Neural progenitor cell (in vitro differentiated cells): ENCODE results near the gene TGM2.

Source experiments
- CTCF ChIP-seq: fragments of 200-600 bp; sonication (generic); IDR thresholded peaks from 2 replicates; pipeline ENCODE4 v1.5.1; 2017; ENCODE audit warnings: antibody characterized with exemption, mild to moderate bottlenecking
- EZH2 ChIP-seq: fragments of 200-600 bp; sonication (generic); IDR thresholded peaks from 2 replicates; pipeline ENCODE4 v1.6.1; 2017; ENCODE audit warnings: antibody characterized with exemption, mild to moderate bottlenecking, moderate library complexity
- EZH2phosphoT487 ChIP-seq: fragments of 200-600 bp; sonication (generic); IDR thresholded peaks from 2 replicates; pipeline ENCODE4 v1.6.1; 2017; ENCODE audit warnings: antibody characterized with exemption

GRCh38 chr20:38145729-38146075 lies 19.4 kb downstream of the TGM2 start:
- TF ChIP-seq EZH2phosphoT487: no peak
- TF ChIP-seq CTCF: no peak
- no peak for TF ChIP-seq EZH2
